DMS153 (cell line): ENCODE data around the gene CCR6.
"Not testable (repeated sequence)": the region's sequence is repeated elsewhere in the genome, so short reads cannot be mapped to it uniquely, and the experiment has no call there.

Experiments used
- DNase-seq: peaks from one replicate; lab custom pipeline; 2025; lab: John Stamatoyannopoulos, UW

Gene CCR6

GRCh38 chr6:167169867-167170266 lies 47.0 kb downstream of the CCR6 start:
- not testable (repeated sequence) for DNase-seq

- DNase-seq, result not testable (repeated sequence)
Observed at GRCh38 chr6:167171300-167171699, 48.4 kb downstream of the CCR6 start.

- not testable (repeated sequence) for DNase-seq
Observed at GRCh38 chr6:167172011-167172410, 49.1 kb downstream of the CCR6 start.

GRCh38 chr6:167177271-167177670 lies 54.4 kb downstream of the CCR6 start:
- not testable (repeated sequence) for DNase-seq

GRCh38 chr6:167178896-167179655 lies 56.2 kb downstream of the CCR6 start:
- not testable (repeated sequence) for DNase-seq

- DNase-seq, result not testable (repeated sequence)
Observed at GRCh38 chr6:167180086-167180485, 57.2 kb downstream of the CCR6 start.

GRCh38 chr6:167181351-167181750 lies 58.5 kb downstream of the CCR6 start:
- DNase-seq, result not testable (repeated sequence)

GRCh38 chr6:167182913-167183314 lies 60.0 kb downstream of the CCR6 start:
- not testable (repeated sequence) for DNase-seq

- not testable (repeated sequence) for DNase-seq
Observed at GRCh38 chr6:167185101-167185500, 62.2 kb downstream of the CCR6 start.

GRCh38 chr6:167187275-167187674 lies 64.4 kb downstream of the CCR6 start:
- DNase-seq, result not testable (repeated sequence)
